HG03135 (cell line): ENCODE measurements around the gene SREBF2.

ENCODE experiments used
- ATAC-seq: cut with Tn5 transposase; IDR thresholded peaks from one replicate; pipeline ENCODE4 v1.9.1; 2021; ENCODE audit warnings: mild to moderate bottlenecking, moderate library complexity; ENCODE audit not compliant: unreplicated experiment

Gene SREBF2

GRCh38 chr22:41875531-41876270 lies 42.8 kb downstream of the SREBF2 start:
- ATAC-seq = no peak

GRCh38 chr22:41876275-41876674 lies 43.4 kb downstream of the SREBF2 start:
- no peak for ATAC-seq

- ATAC-seq = no peak
These were observed 43.8 kb downstream of the SREBF2 start for GRCh38 chr22:41876675-41877074.

- no peak for ATAC-seq
These were observed 47.7 kb downstream of the SREBF2 start for GRCh38 chr22:41880653-41881052.

GRCh38 chr22:41883400-41883799 lies 50.5 kb downstream of the SREBF2 start:
- ATAC-seq = no peak

GRCh38 chr22:41885116-41885515 lies 52.2 kb downstream of the SREBF2 start:
- ATAC-seq = no peak

- no peak for ATAC-seq
These were observed 52.6 kb downstream of the SREBF2 start for GRCh38 chr22:41885516-41885915.

- ATAC-seq = no peak
These were observed 55.8 kb downstream of the SREBF2 start for GRCh38 chr22:41888627-41889200.

GRCh38 chr22:41891407-41891806 lies 58.5 kb downstream of the SREBF2 start:
- no peak for ATAC-seq

GRCh38 chr22:41892721-41893120 lies 59.8 kb downstream of the SREBF2 start:
- ATAC-seq = no peak

- ATAC-seq = no peak
These were observed 60.9 kb downstream of the SREBF2 start for GRCh38 chr22:41893591-41894375.

- ATAC-seq = no peak
These were observed 65.7 kb downstream of the SREBF2 start for GRCh38 chr22:41898645-41899044.

GRCh38 chr22:41899110-41899509 lies 66.2 kb downstream of the SREBF2 start:
- no peak for ATAC-seq

- no peak for ATAC-seq
These were observed 67.2 kb downstream of the SREBF2 start for GRCh38 chr22:41899992-41900651.

GRCh38 chr22:41900652-41901312 lies 67.9 kb downstream of the SREBF2 start:
- no peak for ATAC-seq

- ATAC-seq = no peak
These were observed 69.1 kb downstream of the SREBF2 start for GRCh38 chr22:41902016-41902415.

GRCh38 chr22:41902932-41903421 lies 70.1 kb downstream of the SREBF2 start:
- no peak for ATAC-seq

- ATAC-seq = no peak
These were observed 71.8 kb downstream of the SREBF2 start for GRCh38 chr22:41904450-41905410.

- no peak for ATAC-seq
These were observed 72.7 kb downstream of the SREBF2 start for GRCh38 chr22:41905411-41906202.
